Measurements from ENCODE around the gene BRAT1.

Gene BRAT1

DNA sequence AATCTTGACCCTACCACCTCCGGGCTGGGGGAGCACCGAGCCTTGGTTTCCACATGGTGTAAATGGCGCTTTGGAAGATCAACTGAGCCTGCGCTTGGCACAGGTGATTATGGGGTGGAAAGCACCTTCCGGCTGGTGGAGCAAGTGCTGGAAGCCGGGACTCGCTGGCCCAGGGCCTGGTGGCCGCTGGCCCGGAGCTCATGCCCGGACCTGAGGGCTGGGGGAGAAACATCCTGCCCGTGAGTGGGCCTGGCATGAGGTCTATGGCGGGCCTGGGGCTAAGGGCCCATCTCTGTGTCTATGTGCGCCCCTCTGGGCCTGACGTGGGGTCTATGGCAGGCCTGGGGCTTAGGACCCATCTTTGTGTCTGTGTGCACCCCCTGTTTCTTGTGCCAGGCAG, 49.9 kb downstream of the BRAT1 start:
- TF ChIP-seq, protein P1, sequence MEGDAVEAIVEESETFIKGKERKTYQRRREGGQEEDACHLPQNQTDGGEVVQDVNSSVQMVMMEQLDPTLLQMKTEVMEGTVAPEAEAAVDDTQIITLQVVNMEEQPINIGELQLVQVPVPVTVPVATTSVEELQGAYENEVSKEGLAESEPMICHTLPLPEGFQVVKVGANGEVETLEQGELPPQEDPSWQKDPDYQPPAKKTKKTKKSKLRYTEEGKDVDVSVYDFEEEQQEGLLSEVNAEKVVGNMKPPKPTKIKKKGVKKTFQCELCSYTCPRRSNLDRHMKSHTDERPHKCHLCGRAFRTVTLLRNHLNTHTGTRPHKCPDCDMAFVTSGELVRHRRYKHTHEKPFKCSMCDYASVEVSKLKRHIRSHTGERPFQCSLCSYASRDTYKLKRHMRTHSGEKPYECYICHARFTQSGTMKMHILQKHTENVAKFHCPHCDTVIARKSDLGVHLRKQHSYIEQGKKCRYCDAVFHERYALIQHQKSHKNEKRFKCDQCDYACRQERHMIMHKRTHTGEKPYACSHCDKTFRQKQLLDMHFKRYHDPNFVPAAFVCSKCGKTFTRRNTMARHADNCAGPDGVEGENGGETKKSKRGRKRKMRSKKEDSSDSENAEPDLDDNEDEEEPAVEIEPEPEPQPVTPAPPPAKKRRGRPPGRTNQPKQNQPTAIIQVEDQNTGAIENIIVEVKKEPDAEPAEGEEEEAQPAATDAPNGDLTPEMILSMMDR (IDR thresholded peaks at IDR 0.05; ENCODE audit: low read length), result no peak
- TF ChIP-seq EZH2 (IDR thresholded peaks at IDR 0.05; ENCODE audit: borderline replicate concordance, low read length), result no peak
- Histone ChIP-seq H3K36me3 (ENCODE audit: insufficient read depth, low read length) (no peaks in the 10 kb centered on the region), H3K79me2 (ENCODE audit: insufficient read depth, low read length) (no peaks in the 10 kb centered on the region), H3K9ac (ENCODE audit: low read length) (no peak overlapping the region), H3K4me1 (ENCODE audit: insufficient read depth, low read length, severe bottlenecking) (peaks cover 20% of the 10 kb centered on the region), H3K4me3 (ENCODE audit: low read depth, low read length, poor library complexity, severe bottlenecking) (no peak overlapping the region), H3K9me3 (ENCODE audit: low read length) (no peaks in the 10 kb centered on the region), H3K4me2 (ENCODE audit: low read length) (no peak overlapping the region), H3K9me2 (ENCODE audit: low read depth, low read length) (no peaks in the 10 kb centered on the region), H3F3A (ENCODE audit: insufficient read depth, low read length) (no peaks in the 10 kb centered on the region), H4K20me1 (ENCODE audit: insufficient read depth, low read length) (no peaks in the 10 kb centered on the region), H2AFZ (ENCODE audit: low read length) (no peak overlapping the region), H3K27me3 (ENCODE audit: insufficient read depth, low read length) (peaks cover 11% of the 10 kb centered on the region), H3K27ac (ENCODE audit: low read depth, low read length, poor library complexity, severe bottlenecking) (no peak overlapping the region)

DNA sequence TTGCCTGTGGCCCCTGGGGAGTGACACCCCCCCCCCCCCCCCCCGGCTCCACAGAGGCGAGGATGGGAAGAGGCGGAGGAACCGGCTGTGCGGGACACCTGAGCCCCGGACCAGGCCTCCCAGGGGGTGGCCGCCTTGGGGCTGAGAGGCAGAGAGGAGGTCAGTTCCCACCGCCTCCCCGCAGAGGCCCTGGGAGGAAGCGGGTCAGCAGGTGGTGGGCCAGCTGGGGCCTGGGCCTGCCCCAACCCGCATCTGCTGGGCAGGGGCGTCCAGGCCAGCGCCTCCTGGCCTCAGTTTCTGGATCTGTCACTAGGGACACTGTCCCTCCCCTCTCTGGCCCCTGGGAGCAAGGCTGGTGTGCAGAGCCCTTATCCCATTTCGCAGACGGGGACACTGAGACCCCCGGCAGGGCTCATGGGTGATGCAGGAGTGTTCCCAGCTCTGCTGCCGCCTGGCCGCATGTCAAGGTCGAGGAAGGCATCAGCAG, 50.4 kb downstream of the BRAT1 start:
- H3K27me3 ChIP-seq (ENCODE audit: insufficient read depth, low read length), result peaks cover 11% of the 10 kb centered on the region
- H4K20me1 ChIP-seq (ENCODE audit: insufficient read depth, low read length), result no peaks in the 10 kb centered on the region
- H2AFZ ChIP-seq (ENCODE audit: low read length), result no peak overlapping the region
- no peaks in the 10 kb centered on the region for H3K36me3 ChIP-seq (ENCODE audit: insufficient read depth, low read length)
- no peaks in the 10 kb centered on the region for H3K79me2 ChIP-seq (ENCODE audit: insufficient read depth, low read length)
- no peak overlapping the region for H3K4me2 ChIP-seq (ENCODE audit: low read length)
- no peak for TF ChIP-seq EZH2 (IDR thresholded peaks at IDR 0.05; ENCODE audit: borderline replicate concordance, low read length)
- TF ChIP-seq, protein P1 (IDR thresholded peaks at IDR 0.05; ENCODE audit: low read length), result no peak
- H3K9me2 ChIP-seq (ENCODE audit: low read depth, low read length), result no peaks in the 10 kb centered on the region
- H3F3A ChIP-seq (ENCODE audit: insufficient read depth, low read length), result no peaks in the 10 kb centered on the region
- no peaks in the 10 kb centered on the region for H3K9me3 ChIP-seq (ENCODE audit: low read length)
- no peak overlapping the region for H3K9ac ChIP-seq (ENCODE audit: low read length)
- no peak overlapping the region for H3K4me3 ChIP-seq (ENCODE audit: low read depth, low read length, poor library complexity, severe bottlenecking)
- no peak overlapping the region for H3K27ac ChIP-seq (ENCODE audit: low read depth, low read length, poor library complexity, severe bottlenecking)
- H3K4me1 ChIP-seq (ENCODE audit: insufficient read depth, low read length, severe bottlenecking), result peaks cover 15% of the 10 kb centered on the region

DNA sequence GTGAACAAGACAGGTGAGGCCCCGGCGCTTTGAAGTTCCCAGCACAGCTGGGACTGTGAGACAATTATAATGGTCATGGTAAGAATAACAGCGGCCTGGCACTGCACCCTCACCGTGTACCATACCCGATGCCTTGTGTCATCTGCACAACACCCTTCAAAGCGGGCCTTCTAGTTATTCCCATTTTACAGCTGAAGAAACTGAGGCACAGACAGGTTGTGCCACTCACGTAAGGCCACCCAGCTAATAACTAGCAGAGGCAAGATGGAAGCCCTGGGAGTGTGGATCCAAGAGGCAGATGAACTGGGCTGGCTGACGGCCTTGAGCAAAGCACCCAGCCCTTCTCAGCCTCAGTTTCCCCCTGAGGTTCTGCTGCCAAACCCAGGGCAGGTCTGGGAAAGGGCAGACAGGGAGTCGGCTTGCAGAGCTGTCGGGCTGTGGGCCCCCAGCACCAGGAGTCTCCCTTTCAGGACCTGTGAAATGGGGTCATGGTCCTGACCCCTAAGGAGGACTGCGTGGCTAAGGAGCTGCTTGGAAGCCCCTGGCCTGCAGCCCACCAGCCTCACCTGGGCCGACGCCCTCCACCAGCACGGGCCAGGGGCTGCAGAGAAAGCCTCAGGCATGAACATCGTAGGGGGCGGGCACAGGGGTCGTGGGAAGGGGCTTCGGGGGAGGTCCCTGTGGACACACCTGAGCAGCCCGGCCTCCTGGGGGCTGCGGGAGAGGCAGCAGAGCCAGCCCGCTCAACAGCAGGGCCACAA, 51.0 kb downstream of the BRAT1 start:
- Histone ChIP-seq H3K4me2 (ENCODE audit: low read length) (no peak overlapping the region), H4K20me1 (ENCODE audit: insufficient read depth, low read length) (no peaks in the 10 kb centered on the region), H3K4me3 (ENCODE audit: low read depth, low read length, poor library complexity, severe bottlenecking) (no peak overlapping the region), H2AFZ (ENCODE audit: low read length) (no peak overlapping the region), H3K36me3 (ENCODE audit: insufficient read depth, low read length) (no peaks in the 10 kb centered on the region), H3K4me1 (ENCODE audit: insufficient read depth, low read length, severe bottlenecking) (peaks cover 9% of the 10 kb centered on the region), H3K79me2 (ENCODE audit: insufficient read depth, low read length) (no peaks in the 10 kb centered on the region), H3K9me2 (ENCODE audit: low read depth, low read length) (no peaks in the 10 kb centered on the region), H3K9ac (ENCODE audit: low read length) (no peak overlapping the region), H3F3A (ENCODE audit: insufficient read depth, low read length) (no peaks in the 10 kb centered on the region), H3K27me3 (ENCODE audit: insufficient read depth, low read length) (peaks cover 11% of the 10 kb centered on the region), H3K9me3 (ENCODE audit: low read length) (no peaks in the 10 kb centered on the region), H3K27ac (ENCODE audit: low read depth, low read length, poor library complexity, severe bottlenecking) (no peak overlapping the region)
- no peak for TF ChIP-seq EZH2 (IDR thresholded peaks at IDR 0.05; ENCODE audit: borderline replicate concordance, low read length)
- TF ChIP-seq, protein P1 (IDR thresholded peaks at IDR 0.05; ENCODE audit: low read length), result no peak
